ENCODE results near the gene PLCXD1.

Gene PLCXD1

DNA sequence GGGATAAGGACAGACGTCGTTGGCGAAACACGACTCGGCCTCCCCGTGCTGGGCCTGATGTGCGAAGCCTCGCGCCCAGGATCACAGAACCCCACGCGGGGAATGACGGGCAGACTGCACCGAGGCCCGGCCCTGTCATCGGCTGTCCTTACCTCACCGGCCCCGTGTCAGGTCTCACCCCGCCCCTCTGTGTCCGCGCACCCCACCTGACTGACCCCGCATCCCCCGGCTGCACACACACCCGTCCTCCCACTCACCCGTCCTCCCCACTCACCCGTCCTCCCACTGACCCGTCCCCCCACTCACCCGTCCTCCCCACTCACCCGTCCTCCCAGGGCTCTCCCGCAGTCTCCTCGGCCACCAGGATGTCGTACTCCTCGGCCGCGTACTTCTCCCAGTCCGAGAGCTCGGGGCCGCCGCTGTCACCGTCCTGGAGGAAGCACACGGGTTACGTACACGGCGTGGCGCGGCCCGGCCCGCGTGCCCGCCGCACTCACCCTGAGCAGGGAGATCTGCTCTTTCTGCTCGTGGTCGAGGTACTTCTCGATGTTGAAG is 57.2 kb downstream of the PLCXD1 start:
- no peak for DNase-seq (ENCODE audit: low read depth)
- TF ChIP-seq CTCF (IDR thresholded peaks at IDR 0.05; ENCODE audit: insufficient read depth, low read depth, low read length, missing control alignments) = no peak
- H3K4me3 ChIP-seq (ENCODE audit: low read depth, low read length) = no peak overlapping the region

- no peak for DNase-seq (ENCODE audit: low read depth)
- no peak for TF ChIP-seq CTCF (IDR thresholded peaks at IDR 0.05; ENCODE audit: insufficient read depth, low read depth, low read length, missing control alignments)
- no peak overlapping the region for H3K4me3 ChIP-seq (ENCODE audit: low read depth, low read length)
These were observed 57.7 kb downstream of the PLCXD1 start for GRCh38 chrX:338836-339400.

DNA sequence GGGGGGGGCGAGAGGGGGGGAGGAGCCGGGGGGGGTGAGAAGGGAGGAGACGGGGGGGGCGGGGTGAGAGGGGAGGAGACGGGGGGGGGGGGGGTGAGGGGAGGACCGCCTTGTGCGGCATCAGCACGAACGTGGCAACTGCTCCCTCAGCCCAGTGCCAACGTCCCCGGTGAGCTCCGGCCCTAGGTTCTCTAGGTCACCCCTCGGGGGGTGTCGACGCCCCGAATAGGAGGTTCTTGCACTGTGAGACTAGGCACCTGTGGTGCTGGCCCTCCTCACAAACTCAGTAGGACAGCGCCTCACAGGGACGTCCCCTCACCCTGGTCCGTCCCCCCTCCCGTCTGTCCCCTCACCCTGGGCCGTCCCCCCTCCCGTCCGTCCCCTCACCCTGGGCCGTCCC is 58.9 kb downstream of the PLCXD1 start:
- no peak for TF ChIP-seq CTCF (IDR thresholded peaks at IDR 0.05; ENCODE audit: insufficient read depth, low read depth, low read length, missing control alignments)
- DNase-seq (ENCODE audit: low read depth) = no peak
- H3K4me3 ChIP-seq (ENCODE audit: low read depth, low read length) = no peak overlapping the region

- TF ChIP-seq CTCF (IDR thresholded peaks at IDR 0.05; ENCODE audit: insufficient read depth, low read depth, low read length, missing control alignments) = no peak
- H3K4me3 ChIP-seq (ENCODE audit: low read depth, low read length) = no peak overlapping the region
- no peak for DNase-seq (ENCODE audit: low read depth)
These were observed 59.7 kb downstream of the PLCXD1 start for GRCh38 chrX:340641-341423.

DNA sequence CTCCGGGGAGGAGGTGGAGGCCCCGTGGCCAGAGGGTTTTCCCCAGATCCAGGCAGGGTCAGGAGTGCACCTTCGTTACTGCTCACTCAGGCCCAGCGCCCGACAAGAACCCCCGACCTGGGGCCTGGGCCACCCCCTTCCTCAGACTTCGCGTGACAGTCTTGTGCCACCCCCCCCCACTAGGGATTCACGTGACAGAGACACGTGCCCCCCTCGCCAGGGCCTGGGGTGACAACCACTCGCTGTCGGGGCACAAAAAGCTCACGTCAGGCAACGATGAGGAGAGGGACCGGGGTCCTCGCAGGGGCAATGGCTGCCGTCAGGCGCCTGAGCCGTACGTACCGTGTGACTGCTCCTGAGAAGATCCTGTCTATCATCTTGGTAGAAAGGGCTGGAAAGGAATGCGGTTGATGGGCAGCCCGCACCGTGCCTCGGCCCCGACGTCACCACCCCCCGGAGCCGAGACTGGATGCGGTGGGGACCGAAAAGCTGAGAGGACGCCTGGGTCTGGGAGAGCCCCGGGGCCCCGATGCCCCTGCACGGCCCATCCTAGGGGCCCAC is 60.4 kb downstream of the PLCXD1 start:
- no peak overlapping the region for H3K4me3 ChIP-seq (ENCODE audit: low read depth, low read length)
- TF ChIP-seq CTCF (IDR thresholded peaks at IDR 0.05; ENCODE audit: insufficient read depth, low read depth, low read length, missing control alignments) = no peak
- no peak for DNase-seq (ENCODE audit: low read depth)

DNA sequence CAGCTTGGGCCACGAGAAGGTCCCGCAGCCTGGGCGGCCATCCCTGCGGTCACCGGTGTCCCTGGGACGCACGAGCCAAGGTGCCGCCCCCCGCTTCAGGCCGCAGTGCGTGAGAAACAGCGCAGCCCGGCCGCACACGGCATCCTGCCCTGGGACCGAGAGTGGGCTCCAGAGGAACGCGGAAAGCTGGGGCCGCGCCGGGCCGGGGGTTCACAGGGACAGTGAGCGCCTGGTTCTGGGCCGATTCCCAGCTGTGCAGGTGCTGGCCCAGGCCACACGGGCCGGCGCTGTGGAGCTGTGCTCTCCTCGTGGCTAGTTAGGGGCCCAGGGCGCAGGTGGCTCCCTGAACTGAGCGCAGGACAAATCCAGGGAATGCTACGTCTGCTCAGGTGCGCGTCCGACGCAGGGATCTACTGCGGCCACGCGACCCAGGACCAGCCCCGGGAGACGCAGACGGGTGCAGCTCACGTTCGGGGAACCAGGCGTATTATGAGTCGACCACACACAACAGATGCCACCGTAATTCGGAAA is 63.3 kb downstream of the PLCXD1 start:
- no peak for DNase-seq (ENCODE audit: low read depth)
- TF ChIP-seq CTCF (IDR thresholded peaks at IDR 0.05; ENCODE audit: insufficient read depth, low read depth, low read length, missing control alignments) = no peak
- no peak overlapping the region for H3K4me3 ChIP-seq (ENCODE audit: low read depth, low read length)
